Panc1 (cell line): Measurements from ENCODE around the gene ARHGAP33.

Experiments used
- CTCF ChIP-seq: fragments of 450-650 bp; IDR thresholded peaks from 2 replicates; pipeline ENCODE4 v1.5.1; 2017; ENCODE audit warnings: mild to moderate bottlenecking
- POLR2AphosphoS5 ChIP-seq: IDR thresholded peaks from 2 replicates; pipeline ENCODE4 v1.6.1; 2012; ENCODE audit warnings: mild to moderate bottlenecking, low read depth, low read length, moderate library complexity
- REST ChIP-seq, 2 experiments: IDR thresholded peaks; 2 replicates each; pipeline ENCODE4 v1.6.1; 2011 to 2012; ENCODE audit warnings: low read depth in 2 of 2, control low read depth in 1 of 2, low read length in 1 of 2, mild to moderate bottlenecking in 1 of 2, moderate library complexity in 1 of 2; ENCODE audit not compliant: insufficient read depth in 1 of 2

DNA sequence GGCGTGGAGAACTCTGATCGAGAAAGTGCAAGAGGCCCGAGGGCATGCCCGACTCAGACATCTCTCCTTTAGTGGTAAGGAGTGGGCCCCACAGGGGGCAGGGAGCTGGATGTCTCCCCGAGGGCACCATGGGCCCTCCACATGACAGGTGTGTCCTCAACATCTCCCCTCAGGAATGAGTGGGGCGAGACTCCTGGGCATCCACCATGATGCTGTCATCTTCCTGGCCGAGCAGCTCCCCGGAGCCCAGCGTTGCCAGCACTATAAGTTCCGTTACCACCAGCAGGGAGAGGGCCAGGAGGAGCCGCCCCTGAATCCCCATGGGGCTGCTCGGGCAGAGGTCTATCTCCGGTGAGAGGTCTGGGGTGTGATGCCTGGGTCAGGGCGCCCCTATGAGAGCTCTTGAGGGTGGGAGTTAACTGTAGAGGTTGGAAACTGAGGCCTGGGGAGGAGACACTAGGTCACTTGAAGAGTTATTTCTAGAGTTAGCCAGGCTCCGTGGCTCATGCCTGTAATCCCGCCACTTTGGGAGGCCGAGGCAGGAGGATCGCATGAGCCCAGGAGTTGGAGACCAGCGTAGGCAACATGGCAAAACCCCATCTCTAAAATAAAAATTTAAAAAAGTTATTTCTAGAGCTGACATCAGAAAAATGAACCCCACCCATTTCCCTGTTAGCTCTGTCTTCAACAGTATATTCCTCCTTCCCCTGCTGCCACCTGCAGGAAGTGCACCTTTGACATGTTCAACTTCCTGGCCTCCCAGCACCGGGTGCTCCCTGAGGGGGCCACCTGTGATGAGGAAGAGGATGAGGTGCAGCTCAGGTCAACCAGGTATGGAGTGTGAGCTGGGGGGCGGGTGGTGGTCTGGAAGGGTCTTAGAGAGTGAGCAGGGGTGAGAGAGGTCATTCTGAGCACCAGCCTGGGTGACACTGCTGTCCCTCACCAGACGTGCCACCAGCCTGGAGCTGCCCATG is 38.2 kb upstream of the ARHGAP33 start:
- TF ChIP-seq CTCF (no peak), POLR2AphosphoS5 (no peak), REST (IDR thresholded peaks at IDR 0.05; ENCODE audit: insufficient read depth in 1 of 2, low read depth in 2 of 2, low read length in 1 of 2) (no peak)
